Right atrium auricular region (tissue), 2 donors: Measurements from ENCODE around the gene DDX50. TPM values are rescaled to one million over a fixed set of nuclear protein-coding genes. Genes with fewer than 3 reads are reported as not detected.
A peak's percentile ranks its signal among the peaks of the same experiment; 100 is the strongest.
"Not testable (repeated sequence)": the region's sequence is repeated elsewhere in the genome, so short reads cannot be mapped to it uniquely, and the experiment has no call there.

Experiments
- DNase-seq: peaks from one replicate; pipeline ENCODE4 v3.0.0-alpha.2; 2019; ENCODE audit warnings: low spot score
- H3K27ac ChIP-seq, 2 donors: fragments of 200-600 bp; sonication (generic); 1 replicate in 1 of 2; 2 replicates in 1 of 2; pipeline ENCODE4 v1.5.1; 2016 to 2019
- H3K27me3 ChIP-seq, 2 donors: fragments of 200-600 bp; sonication (generic); one replicate each; pipeline versions ENCODE4 v1.5.1 to v1.6.0; 2017 to 2019
- H3K36me3 ChIP-seq: fragments of 200-600 bp; sonication (generic); one replicate; pipeline ENCODE4 v1.5.1; 2016
- H3K4me1 ChIP-seq, 2 donors: fragments of 200-600 bp; sonication (generic); one replicate each; pipeline versions ENCODE4 v1.5.1 to v1.6.0; 2017 to 2019
- H3K4me3 ChIP-seq, 2 donors: fragments of 200-600 bp; sonication (generic); 1 replicate in 1 of 2; 2 replicates in 1 of 2; pipeline ENCODE4 v1.5.1; 2017 to 2019; ENCODE audit warnings: mild to moderate bottlenecking in 1 of 2, moderate library complexity in 1 of 2
- H3K9me3 ChIP-seq, 2 donors: fragments of 200-600 bp; sonication (generic); one replicate each; pipeline ENCODE4 v1.5.1; 2019
- total RNA-seq, 2 donors: library from RNA; depleted of rRNA; stranded (reverse); fragments of >200 nt; gene quantifications; one replicate each; pipeline ENCODE4 v1.1.0, GENCODE V29; 2016
- TF ChIP-seq, protein P1 (sequence below), 2 donors: fragments of 200-600 bp; sonication (generic); IDR thresholded peaks; one replicate each; pipeline ENCODE4 v1.5.1; 2019; ENCODE audit warnings: antibody characterized with exemption in 2 of 2

The DDX50 gene
- total RNA-seq, 2 donors from 2014 or later: 18.9 to 22.3 TPM

DNA sequence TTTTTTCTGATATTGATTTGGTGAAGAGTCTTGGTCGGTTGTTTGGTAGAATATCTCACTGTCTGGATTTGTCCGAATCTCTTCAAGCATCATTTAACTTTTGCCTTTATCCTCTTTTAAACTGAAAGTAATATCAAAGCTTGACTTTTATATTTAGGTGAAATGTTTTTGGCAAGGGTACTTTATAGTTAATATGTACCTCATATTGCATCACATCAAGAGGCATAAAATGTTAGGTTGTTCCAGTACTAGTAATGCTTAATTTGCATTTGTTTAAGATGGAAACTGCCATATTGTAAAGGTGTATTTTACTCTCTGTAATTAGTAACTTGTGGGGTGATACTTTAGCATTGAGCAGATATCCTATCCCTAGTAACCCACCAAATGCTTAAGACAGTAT lies 37.8 kb downstream of the DDX50 start:
- H3K9me3 ChIP-seq: no peaks in the 10 kb centered on the region
- no peak for DNase-seq
- no peak overlapping the region for H3K27ac ChIP-seq
- TF ChIP-seq, protein P1, sequence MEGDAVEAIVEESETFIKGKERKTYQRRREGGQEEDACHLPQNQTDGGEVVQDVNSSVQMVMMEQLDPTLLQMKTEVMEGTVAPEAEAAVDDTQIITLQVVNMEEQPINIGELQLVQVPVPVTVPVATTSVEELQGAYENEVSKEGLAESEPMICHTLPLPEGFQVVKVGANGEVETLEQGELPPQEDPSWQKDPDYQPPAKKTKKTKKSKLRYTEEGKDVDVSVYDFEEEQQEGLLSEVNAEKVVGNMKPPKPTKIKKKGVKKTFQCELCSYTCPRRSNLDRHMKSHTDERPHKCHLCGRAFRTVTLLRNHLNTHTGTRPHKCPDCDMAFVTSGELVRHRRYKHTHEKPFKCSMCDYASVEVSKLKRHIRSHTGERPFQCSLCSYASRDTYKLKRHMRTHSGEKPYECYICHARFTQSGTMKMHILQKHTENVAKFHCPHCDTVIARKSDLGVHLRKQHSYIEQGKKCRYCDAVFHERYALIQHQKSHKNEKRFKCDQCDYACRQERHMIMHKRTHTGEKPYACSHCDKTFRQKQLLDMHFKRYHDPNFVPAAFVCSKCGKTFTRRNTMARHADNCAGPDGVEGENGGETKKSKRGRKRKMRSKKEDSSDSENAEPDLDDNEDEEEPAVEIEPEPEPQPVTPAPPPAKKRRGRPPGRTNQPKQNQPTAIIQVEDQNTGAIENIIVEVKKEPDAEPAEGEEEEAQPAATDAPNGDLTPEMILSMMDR (IDR thresholded peaks at IDR 0.05): no peak
- H3K4me3 ChIP-seq: no peak overlapping the region
- H3K27me3 ChIP-seq: no peaks in the 10 kb centered on the region
- H3K36me3 ChIP-seq: peaks cover 59% of the 10 kb centered on the region
- no peaks in the 10 kb centered on the region for H3K4me1 ChIP-seq

DNA sequence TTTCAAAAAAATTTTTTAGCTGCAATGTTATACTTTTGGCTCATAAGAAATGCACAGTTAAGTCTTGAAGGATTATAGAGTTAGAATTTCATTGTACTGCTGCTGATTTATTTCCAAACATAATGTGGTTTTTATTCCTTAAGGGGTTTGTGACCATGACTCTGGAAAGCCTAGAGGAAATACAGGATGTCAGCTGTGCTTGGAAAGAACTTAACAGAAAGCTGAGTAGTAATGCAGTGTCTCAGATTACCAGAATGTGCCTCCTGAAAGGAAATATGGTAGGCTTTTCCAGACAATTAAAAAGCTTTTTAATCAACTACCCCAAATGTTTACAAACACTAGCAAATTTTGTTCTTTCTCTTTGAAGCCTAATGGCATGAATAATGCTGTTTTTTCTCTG lies 39.8 kb downstream of the DDX50 start:
- H3K4me1 ChIP-seq, H3K27ac ChIP-seq, H3K27me3 ChIP-seq, H3K9me3 ChIP-seq, H3K4me3 ChIP-seq, DNase-seq: not testable (repeated sequence)
- peaks cover 64% of the 10 kb centered on the region for H3K36me3 ChIP-seq

DNA sequence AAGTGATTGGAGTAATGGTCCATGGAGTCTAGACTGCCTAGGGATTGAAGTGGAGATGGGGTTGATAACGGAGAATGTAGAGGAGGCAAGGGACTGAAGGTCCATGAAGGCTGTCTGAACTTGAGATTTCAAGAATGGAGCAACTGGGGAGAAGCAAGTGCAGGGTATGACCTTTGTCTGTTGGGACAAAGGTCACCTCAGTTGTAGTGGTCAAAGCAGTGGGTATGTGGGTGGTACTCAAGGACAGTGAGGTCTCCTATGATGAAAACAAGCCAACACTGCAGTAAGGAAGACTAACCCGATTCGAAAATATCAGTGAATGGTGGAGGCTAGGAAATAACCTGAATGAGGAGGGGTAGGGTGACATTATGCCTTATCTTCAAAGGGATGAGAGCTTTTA lies 49.5 kb downstream of the DDX50 start:
- H3K27me3 ChIP-seq: no peaks in the 10 kb centered on the region
- peaks cover 53% of the 10 kb centered on the region for H3K36me3 ChIP-seq
- H3K4me3 ChIP-seq: no peak overlapping the region
- DNase-seq: no peak
- no peaks in the 10 kb centered on the region for H3K9me3 ChIP-seq
- H3K4me1 ChIP-seq: peaks cover 0 to 6% of the 10 kb centered on the region in 2 donors
- H3K27ac ChIP-seq: no peak overlapping the region
- TF ChIP-seq, protein P1 (IDR thresholded peaks at IDR 0.05): no peak

DNA sequence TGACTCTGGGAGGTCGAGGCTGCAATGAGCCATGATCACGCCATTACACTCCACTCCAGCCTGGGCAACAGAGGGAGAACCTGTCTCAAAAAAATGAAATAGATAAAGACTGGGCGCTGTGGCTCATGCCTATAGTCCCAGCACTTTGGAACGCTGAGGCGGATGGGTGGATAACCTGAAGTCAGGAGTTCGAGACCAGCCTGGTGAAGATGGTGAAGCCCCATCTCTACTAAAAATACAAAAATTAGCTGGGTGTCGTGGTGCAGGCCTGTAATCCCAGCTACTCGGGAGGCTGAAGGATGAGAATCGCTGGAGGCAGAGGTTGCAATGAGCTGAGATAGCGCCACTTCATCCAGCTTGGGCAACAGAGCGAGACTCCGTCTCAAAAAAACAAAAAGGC lies 53.8 kb downstream of the DDX50 start:
- H3K4me3 ChIP-seq: no peak overlapping the region
- peaks cover 0 to 35% of the 10 kb centered on the region in 2 donors for H3K4me1 ChIP-seq
- peaks cover 13% of the 10 kb centered on the region for H3K36me3 ChIP-seq
- H3K27ac ChIP-seq: no peak overlapping the region
- TF ChIP-seq, protein P1 (IDR thresholded peaks at IDR 0.05): no peak
- no peaks in the 10 kb centered on the region for H3K9me3 ChIP-seq
- DNase-seq: no peak
- no peaks in the 10 kb centered on the region for H3K27me3 ChIP-seq

DNA sequence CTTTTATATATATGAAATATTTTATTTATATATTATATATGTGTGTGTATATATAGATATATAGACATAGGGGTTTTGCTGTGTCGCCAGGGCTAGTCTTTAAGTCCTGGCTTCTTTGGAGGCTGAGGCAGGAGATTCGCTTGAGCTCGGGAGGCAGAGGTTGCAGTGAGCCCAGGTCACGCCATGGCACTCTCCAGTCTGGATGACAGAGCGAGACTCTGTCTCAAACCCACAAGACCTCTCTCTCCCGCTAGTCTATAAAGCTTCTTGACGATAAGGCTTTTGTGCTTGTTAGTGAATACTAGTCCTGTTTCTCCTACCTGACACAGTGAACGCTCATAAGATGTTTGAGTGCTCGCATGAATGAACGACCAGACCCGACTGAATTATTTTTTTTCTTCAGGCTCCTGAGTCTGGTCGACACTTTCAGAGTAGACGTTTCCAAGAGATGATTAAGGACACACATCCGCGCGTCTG lies 54.3 kb downstream of the DDX50 start:
- peaks cover 12% of the 10 kb centered on the region for H3K36me3 ChIP-seq
- H3K4me3 ChIP-seq: peak overlapping the region; percentile 78 to 86
- TF ChIP-seq, protein P1 (IDR thresholded peaks at IDR 0.05): peak in 1 of 2 donors; percentile 33
- DNase-seq: no peak
- H3K9me3 ChIP-seq: no peaks in the 10 kb centered on the region
- peak overlapping the region; percentile 82 for H3K27ac ChIP-seq
- H3K4me1 ChIP-seq: peaks cover 0 to 35% of the 10 kb centered on the region in 2 donors
- no peaks in the 10 kb centered on the region for H3K27me3 ChIP-seq

DNA sequence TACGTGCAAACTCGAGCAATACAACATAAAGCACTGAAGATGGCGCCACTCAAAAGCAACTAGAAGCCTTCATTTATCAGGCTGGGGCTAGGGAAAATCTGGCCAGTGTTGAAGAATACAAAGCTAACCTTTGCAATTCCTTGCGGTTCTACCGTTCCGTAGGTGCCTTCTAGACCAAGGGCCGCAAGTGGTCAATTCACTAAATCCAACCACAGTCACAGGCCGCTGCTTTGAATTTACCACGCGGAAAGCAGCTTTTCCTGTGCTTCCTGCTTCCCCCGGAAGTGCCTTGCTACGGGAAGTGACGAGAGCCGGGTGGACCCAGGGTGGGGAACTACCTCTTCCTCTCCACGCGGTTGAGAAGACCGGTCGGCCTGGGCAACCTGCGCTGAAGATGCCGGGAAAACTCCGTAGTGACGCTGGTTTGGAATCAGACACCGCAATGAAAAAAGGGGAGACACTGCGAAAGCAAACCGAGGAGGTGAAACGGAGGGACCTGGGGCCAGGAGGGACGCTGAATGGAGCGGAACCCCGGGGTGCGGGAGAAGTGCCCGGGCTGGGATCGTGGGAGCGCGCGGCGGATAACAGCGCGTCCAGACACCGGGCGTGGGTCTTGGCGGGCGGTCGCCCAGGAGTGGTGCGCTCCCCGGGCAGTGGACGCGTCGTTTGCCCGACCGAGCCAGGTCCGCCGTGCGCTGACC lies 54.9 kb downstream of the DDX50 start, which contains the start of gene DDX21:
DDX21 (plus strand) TSS at position 339 of the 701 bp plus-strand sequence; CDS start at position 395, 56 bp downstream.
- Histone ChIP-seq H3K36me3 (peaks cover 14% of the 10 kb centered on the region), H3K4me1 (peaks cover 0 to 35% of the 10 kb centered on the region in 2 donors), H3K27ac (peak within 1 kb of the TSS; percentile 82), H3K4me3 (peak within 1 kb of the TSS; percentile 78 to 86), H3K27me3 (no peaks in the 10 kb centered on the region), H3K9me3 (no peaks in the 10 kb centered on the region)
- DNase-seq: peak; percentile 93
- TF ChIP-seq, protein P1 (IDR thresholded peaks at IDR 0.05): peak in 1 of 2 donors; percentile 69
